ENCODE results near the gene PNMA8B.
"Not testable (repeated sequence)": the region's sequence is repeated elsewhere in the genome, so short reads cannot be mapped to it uniquely, and the experiment has no call there.

Gene PNMA8B

DNA sequence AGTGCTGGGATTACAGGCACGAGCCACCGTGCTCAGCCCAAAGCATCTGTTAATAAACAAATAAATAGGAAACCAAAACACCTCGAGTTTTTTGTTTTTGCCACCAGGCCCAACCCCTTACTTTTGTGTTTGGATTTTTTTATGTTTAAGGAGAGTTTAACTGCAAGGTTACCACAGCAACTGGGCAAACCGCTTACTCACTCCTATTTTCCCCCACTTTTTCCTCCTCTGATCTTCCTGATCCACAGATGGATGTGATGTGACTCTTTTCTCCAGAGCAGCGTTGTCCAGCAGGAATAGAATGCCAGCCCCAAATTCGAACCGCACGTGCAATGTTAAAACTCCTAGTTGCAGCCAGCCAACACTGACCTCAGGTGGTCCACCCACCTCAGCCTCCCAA lies 2.1 kb upstream of the PNMA8B start:
- no peak for DNase-seq (ENCODE audit: low read depth)
- H3K4me3 ChIP-seq (ENCODE audit: low read depth, low read length), result no peak overlapping the region
- TF ChIP-seq CTCF (IDR thresholded peaks at IDR 0.05; ENCODE audit: insufficient read depth, low read depth, low read length, missing control alignments), result no peak

- not testable (repeated sequence) for H3K4me3 ChIP-seq (ENCODE audit: low read depth, low read length); DNase-seq (ENCODE audit: low read depth)
Measured at GRCh38 chr19:46496886-46497285, 1.2 kb upstream of the PNMA8B start.

DNA sequence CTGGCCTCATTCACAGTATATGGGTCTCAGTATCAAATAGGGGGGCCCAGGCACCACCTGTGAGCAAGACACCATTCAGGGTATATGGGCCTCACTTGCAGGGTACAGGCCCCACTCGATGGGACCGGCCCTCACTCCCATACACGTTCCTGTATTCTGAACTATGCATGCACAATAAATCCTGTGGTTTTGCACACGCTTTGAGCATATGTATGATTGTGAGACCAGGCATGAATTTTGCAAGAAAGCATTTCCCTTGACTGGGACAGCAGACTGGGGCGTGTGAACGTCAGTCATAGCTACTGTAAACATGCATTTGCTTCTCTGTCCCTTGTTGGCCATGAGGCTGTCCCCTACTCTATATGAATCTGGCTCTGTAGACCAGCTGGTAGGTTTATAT lies 637 bp upstream of the PNMA8B start:
- no peak for TF ChIP-seq CTCF (IDR thresholded peaks at IDR 0.05; ENCODE audit: insufficient read depth, low read depth, low read length, missing control alignments)
- no peak overlapping the region for H3K4me3 ChIP-seq (ENCODE audit: low read depth, low read length)
- no peak for DNase-seq (ENCODE audit: low read depth)

DNA sequence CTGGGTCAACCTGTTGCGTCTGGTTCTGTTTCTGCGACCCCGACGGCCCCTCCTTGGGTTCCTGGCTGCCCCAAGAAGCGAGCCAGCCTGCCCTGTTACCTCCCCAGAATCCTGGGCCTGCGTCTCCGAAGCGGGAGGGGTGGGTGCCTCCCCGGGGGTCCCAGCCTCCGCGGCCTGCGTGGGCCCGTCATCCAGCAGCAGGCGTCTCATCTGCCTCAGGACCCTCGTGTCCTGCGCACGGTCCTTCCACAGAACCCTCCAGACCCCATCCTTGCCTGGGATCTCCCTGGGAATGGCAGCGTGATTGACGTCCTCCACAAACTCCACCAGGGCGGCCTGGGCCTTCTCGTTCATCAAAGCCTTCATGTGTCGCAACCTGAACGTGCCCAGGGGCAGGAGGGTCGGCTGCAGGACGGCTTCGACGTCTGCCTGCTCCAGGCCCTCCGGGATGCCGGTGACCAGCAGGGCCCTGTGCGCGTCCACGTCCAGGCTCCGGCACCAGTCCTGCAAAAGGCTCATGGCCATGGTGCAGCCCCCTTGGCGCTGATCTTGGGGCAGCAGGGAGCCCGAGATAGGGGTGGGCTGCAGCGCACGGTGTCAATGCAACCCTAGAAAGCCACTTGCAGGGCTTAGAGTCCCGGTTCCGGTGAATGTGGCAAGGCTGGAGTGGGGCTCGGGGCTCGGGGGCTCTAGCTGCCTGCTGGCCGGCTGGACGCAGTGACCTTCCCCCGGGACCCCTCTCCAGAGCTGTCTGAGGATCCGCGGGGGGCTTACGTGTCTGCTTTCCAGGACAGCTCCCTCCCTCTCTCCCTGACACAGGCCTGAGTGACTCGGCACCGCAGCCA lies 504 bp downstream of the PNMA8B start:
- DNase-seq (ENCODE audit: low read depth), result no peak
- no peak overlapping the region for H3K4me3 ChIP-seq (ENCODE audit: low read depth, low read length)
- no peak for TF ChIP-seq CTCF (IDR thresholded peaks at IDR 0.05; ENCODE audit: insufficient read depth, low read depth, low read length, missing control alignments)

DNA sequence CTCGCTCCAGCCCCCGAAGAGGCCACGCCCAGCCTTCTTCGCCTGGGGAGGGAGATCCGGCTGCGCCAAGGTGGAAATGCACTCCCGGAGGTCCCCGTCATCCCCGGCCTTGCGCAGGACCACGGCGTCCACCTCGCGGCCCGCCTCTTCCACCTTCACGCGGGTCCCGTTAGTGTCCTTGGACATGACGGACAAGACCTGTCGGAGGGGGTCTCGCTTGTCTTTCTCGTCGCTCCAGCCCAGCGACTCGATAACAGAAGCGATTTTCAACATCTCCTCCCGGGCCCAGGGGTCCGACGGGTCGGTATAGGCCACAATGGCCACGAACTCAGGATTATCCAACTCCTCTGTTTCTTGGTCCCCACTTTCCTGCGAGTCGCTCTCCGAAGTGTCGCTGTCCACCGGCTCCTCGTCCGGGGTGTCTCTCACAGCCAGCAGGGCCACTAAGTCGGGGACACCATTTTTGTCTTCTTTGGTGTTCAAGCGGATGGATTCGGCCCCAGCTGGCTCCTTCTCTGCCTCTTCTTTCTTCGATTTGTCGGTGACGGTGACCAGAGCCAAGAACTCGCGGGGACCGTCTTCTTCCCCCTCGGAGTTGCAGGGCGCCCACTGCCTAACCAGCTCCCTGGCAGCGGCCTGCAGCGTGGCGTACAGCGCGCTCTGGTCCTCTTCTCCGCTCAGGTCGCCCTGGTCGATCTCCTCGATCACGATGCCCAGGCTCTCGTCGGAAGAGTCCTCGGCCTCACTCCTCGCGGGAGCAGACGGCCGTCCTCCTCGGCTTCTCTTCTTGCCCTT lies 1.3 kb downstream of the PNMA8B start:
- TF ChIP-seq CTCF (IDR thresholded peaks at IDR 0.05; ENCODE audit: insufficient read depth, low read depth, low read length, missing control alignments), result no peak
- no peak for DNase-seq (ENCODE audit: low read depth)
- H3K4me3 ChIP-seq (ENCODE audit: low read depth, low read length), result no peak overlapping the region

DNA sequence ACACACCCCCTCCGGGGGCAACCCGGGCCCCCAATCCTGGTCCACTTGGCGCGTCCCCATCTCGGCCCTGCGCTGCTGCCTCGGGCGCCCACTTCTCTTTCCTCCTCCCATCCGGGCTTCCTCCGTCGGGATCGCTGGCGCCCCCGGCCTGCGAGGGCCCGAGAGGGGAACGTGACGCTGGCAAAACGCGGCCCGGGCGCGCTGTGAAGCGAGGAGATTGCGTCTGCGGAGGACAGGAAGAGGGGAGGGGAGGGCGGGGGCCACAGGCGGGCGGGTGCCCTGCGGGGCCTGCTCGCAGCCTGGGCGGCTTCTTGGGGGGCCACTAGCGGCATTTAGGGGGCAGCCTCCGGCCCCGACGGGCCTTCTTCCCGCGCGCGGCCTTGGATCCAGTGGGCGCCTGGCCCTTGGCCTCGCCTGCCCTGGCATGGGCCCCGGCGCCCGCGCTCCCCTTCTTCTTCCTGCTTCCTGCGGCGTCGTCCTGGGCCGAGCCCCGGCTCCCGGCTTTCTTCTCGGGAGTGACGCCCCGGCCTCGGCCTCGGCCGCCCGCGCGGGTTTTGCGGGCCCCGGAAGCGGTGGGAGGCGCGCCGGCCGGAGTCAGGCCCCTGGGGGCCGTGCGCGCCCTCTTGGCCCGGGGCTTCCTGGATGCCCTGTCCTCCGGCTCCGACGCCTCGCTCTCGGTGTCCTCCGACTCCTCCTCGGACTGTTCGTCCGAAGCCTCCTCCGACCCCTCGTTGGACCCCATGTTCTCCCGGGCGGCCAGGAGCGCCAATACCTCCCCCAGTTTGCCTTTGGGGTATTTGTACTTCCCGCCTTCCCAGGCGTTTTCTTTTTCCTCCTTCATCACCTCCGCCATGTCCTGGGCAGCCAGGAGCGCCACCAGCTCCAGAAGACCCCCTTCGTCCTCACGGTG lies 2.2 kb downstream of the PNMA8B start:
- H3K4me3 ChIP-seq (ENCODE audit: low read depth, low read length), result no peak overlapping the region
- DNase-seq (ENCODE audit: low read depth), result no peak
- no peak for TF ChIP-seq CTCF (IDR thresholded peaks at IDR 0.05; ENCODE audit: insufficient read depth, low read depth, low read length, missing control alignments)

DNA sequence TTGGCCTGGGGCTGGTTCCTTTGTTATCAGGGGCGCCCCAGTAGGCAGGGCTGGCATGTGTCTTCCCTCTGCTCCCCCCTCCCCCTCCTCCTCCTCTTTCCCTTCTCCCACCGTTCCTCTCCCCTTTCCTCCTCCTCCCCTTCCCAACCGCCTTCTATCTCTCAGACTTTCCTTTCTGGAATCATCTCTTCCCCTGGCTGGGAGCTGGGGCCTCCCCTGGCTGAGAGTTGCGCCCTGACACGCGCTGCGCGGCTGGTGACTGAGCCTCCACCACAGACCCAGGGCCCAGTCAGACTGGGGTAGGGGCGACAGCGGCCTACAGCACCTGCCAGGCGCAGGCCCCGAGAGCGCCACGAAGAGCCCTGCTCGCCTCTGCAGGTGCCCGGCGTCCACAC lies 2.8 kb downstream of the PNMA8B start:
- TF ChIP-seq CTCF (IDR thresholded peaks at IDR 0.05; ENCODE audit: insufficient read depth, low read depth, low read length, missing control alignments), result no peak
- DNase-seq (ENCODE audit: low read depth), result no peak

More for the DNA sequence above, 2.8 kb downstream of the PNMA8B start:
- no peak overlapping the region for H3K4me3 ChIP-seq (ENCODE audit: low read depth, low read length)
